Loucy (cell line): ENCODE data around the gene ERG28.

Source experiments
- H2AFZ ChIP-seq: fragments of 200-600 bp; sonication (generic); 2 replicates; pipeline ENCODE4 v1.6.0; 2016; ENCODE audit warnings: antibody characterized with exemption, mild to moderate bottlenecking, low read length, moderate library complexity
- H3F3A ChIP-seq: fragments of 200-600 bp; 2 replicates; pipeline ENCODE4 v1.6.0; 2016; ENCODE audit warnings: antibody characterized with exemption, low read depth, mild to moderate bottlenecking
- H3K27me3 ChIP-seq: fragments of 200-600 bp; sonication (generic); 2 replicates; pipeline ENCODE4 v1.6.1; 2014; ENCODE audit warnings: low read length, mild to moderate bottlenecking; ENCODE audit not compliant: insufficient read depth, poor library complexity, severe bottlenecking
- H3K36me3 ChIP-seq: fragments of 200-600 bp; sonication (generic); 2 replicates; pipeline ENCODE4 v1.6.1; 2016; ENCODE audit warnings: low read length; ENCODE audit not compliant: insufficient read depth
- H3K4me1 ChIP-seq: fragments of 200-600 bp; sonication (generic); 2 replicates; pipeline ENCODE4 v1.5.1; 2014; ENCODE audit warnings: low read length, mild to moderate bottlenecking; ENCODE audit not compliant: insufficient read depth, poor library complexity, severe bottlenecking
- H3K4me2 ChIP-seq: fragments of 200-600 bp; sonication (generic); 2 replicates; pipeline ENCODE4 v1.6.0; 2014; ENCODE audit warnings: antibody characterized with exemption, low read length, low read depth, mild to moderate bottlenecking; ENCODE audit not compliant: poor library complexity, severe bottlenecking
- H3K4me3 ChIP-seq: fragments of 200-600 bp; sonication (generic); 2 replicates; pipeline ENCODE4 v1.5.1; 2014; ENCODE audit warnings: low read length, mild to moderate bottlenecking, mixed read lengths; ENCODE audit not compliant: poor library complexity, severe bottlenecking
- H3K79me2 ChIP-seq: fragments of 200-600 bp; sonication (generic); 2 replicates; pipeline ENCODE4 v1.6.1; 2014; ENCODE audit warnings: low read length; ENCODE audit not compliant: insufficient read depth
- H3K9ac ChIP-seq: fragments of 200-600 bp; sonication (generic); 2 replicates; pipeline ENCODE4 v1.6.0; 2014; ENCODE audit warnings: mild to moderate bottlenecking, low read depth, low read length, moderate library complexity; ENCODE audit not compliant: poor library complexity, severe bottlenecking
- H3K9me2 ChIP-seq: fragments of 200-600 bp; sonication (generic); replicated peaks from 2 replicates; pipeline ENCODE4 v1.6.1; 2016; ENCODE audit warnings: low read depth, low read length, mixed read lengths
- H3K9me3 ChIP-seq: fragments of 200-600 bp; sonication (generic); 2 replicates; pipeline ENCODE4 v1.6.1; 2014; ENCODE audit warnings: mild to moderate bottlenecking, antibody characterized with exemption, low read length, low read depth; ENCODE audit not compliant: insufficient read depth
- H4K20me1 ChIP-seq: fragments of 200-600 bp; sonication (generic); 2 replicates; pipeline ENCODE4 v1.6.0; 2014; ENCODE audit warnings: antibody characterized with exemption, low read length, mild to moderate bottlenecking; ENCODE audit not compliant: insufficient read depth, poor library complexity, severe bottlenecking
- CTCF ChIP-seq: fragments of 200-600 bp; sonication (generic); conservative IDR thresholded peaks from 2 replicates; pipeline ENCODE4 v1.5.1; 2014; ENCODE audit warnings: mild to moderate bottlenecking, antibody characterized with exemption, low read length
- EZH2phosphoT487 ChIP-seq: fragments of 200-600 bp; IDR thresholded peaks from 2 replicates; pipeline ENCODE4 v1.6.1; 2018; ENCODE audit warnings: antibody characterized with exemption, mild to moderate bottlenecking, moderate library complexity, borderline replicate concordance

The ERG28 gene

GRCh38 chr14:75630695-75631452, 29.8 kb downstream of the ERG28 start:
- H4K20me1 ChIP-seq = no peaks in the 10 kb centered on the region
- no peak overlapping the region for H3K4me2 ChIP-seq
- H3K9ac ChIP-seq = no peak overlapping the region
- H3K27me3 ChIP-seq = no peaks in the 10 kb centered on the region
- H3K4me1 ChIP-seq = no peaks in the 10 kb centered on the region
- no peaks in the 10 kb centered on the region for H3F3A ChIP-seq
- no peak overlapping the region for H3K4me3 ChIP-seq
- H3K79me2 ChIP-seq = no peaks in the 10 kb centered on the region
- no peaks in the 10 kb centered on the region for H3K9me3 ChIP-seq
- no peaks in the 10 kb centered on the region for H3K36me3 ChIP-seq
- TF ChIP-seq CTCF (no peak), EZH2phosphoT487 (no peak)
- H3K9me2 ChIP-seq = no peaks in the 10 kb centered on the region
- no peak overlapping the region for H2AFZ ChIP-seq

- Histone ChIP-seq H2AFZ (no peak overlapping the region), H3K9me2 (no peaks in the 10 kb centered on the region), H3K4me1 (no peaks in the 10 kb centered on the region), H4K20me1 (no peaks in the 10 kb centered on the region), H3F3A (no peaks in the 10 kb centered on the region), H3K4me3 (no peak overlapping the region), H3K9me3 (no peaks in the 10 kb centered on the region), H3K9ac (no peak overlapping the region), H3K27me3 (no peaks in the 10 kb centered on the region), H3K36me3 (no peaks in the 10 kb centered on the region), H3K79me2 (no peaks in the 10 kb centered on the region), H3K4me2 (no peak overlapping the region)
- TF ChIP-seq CTCF = no peak
- TF ChIP-seq EZH2phosphoT487 = no peak
Measured at GRCh38 chr14:75628816-75629215, 31.9 kb downstream of the ERG28 start.

GRCh38 chr14:75627406-75627805, 33.3 kb downstream of the ERG28 start:
- no peaks in the 10 kb centered on the region for H3F3A ChIP-seq
- no peaks in the 10 kb centered on the region for H3K79me2 ChIP-seq
- H2AFZ ChIP-seq = no peak overlapping the region
- H4K20me1 ChIP-seq = no peaks in the 10 kb centered on the region
- no peak overlapping the region for H3K9ac ChIP-seq
- no peaks in the 10 kb centered on the region for H3K9me3 ChIP-seq
- TF ChIP-seq CTCF (no peak), EZH2phosphoT487 (no peak)
- no peaks in the 10 kb centered on the region for H3K4me1 ChIP-seq
- H3K4me2 ChIP-seq = no peak overlapping the region
- H3K4me3 ChIP-seq = no peak overlapping the region
- H3K9me2 ChIP-seq = no peaks in the 10 kb centered on the region
- H3K27me3 ChIP-seq = no peaks in the 10 kb centered on the region
- H3K36me3 ChIP-seq = no peaks in the 10 kb centered on the region
